Neural progenitor cell (in vitro differentiated cells): ENCODE results near the gene FAM193A. TPM values are rescaled to one million over a fixed set of nuclear protein-coding genes. Genes with fewer than 3 reads are reported as not detected.

ENCODE experiments used
- DNase-seq: peaks from one replicate; pipeline ENCODE4 v3.0.0-alpha.2; 2016; ENCODE audit warnings: low spot score
- H2AFZ ChIP-seq: fragments of 200-600 bp; sonication (generic); replicated peaks from 2 replicates; pipeline ENCODE4 v1.6.1; 2016; ENCODE audit warnings: antibody characterized with exemption
- H3F3A ChIP-seq: fragments of 200-600 bp; sonication (generic); 2 replicates; pipeline ENCODE4 v1.6.1; 2016; ENCODE audit warnings: antibody characterized with exemption, low read depth
- H3K27ac ChIP-seq: fragments of 200-600 bp; sonication (generic); 2 replicates; pipeline ENCODE4 v1.5.1; 2016; ENCODE audit warnings: mild to moderate bottlenecking
- H3K27me3 ChIP-seq: fragments of 200-600 bp; sonication (generic); 2 replicates; pipeline ENCODE4 v1.6.1; 2016; ENCODE audit warnings: mild to moderate bottlenecking, moderate library complexity
- H3K36me3 ChIP-seq: fragments of 200-600 bp; sonication (generic); 2 replicates; pipeline ENCODE4 v1.5.1; 2016
- H3K4me1 ChIP-seq: fragments of 200-600 bp; sonication (generic); 2 replicates; pipeline ENCODE4 v1.6.1; 2016; ENCODE audit warnings: mixed run types
- H3K4me2 ChIP-seq: fragments of 200-600 bp; sonication (generic); 2 replicates; pipeline ENCODE4 v1.6.1; 2016
- H3K4me3 ChIP-seq: fragments of 200-600 bp; sonication (generic); 2 replicates; pipeline ENCODE4 v1.5.1; 2016
- H3K79me2 ChIP-seq: fragments of 200-600 bp; sonication (generic); 2 replicates; pipeline ENCODE4 v1.6.1; 2016; ENCODE audit warnings: low read depth
- H3K9ac ChIP-seq: fragments of 200-600 bp; sonication (generic); 2 replicates; pipeline ENCODE4 v1.6.1; 2016
- H3K9me3 ChIP-seq: fragments of 200-600 bp; sonication (generic); 2 replicates; pipeline ENCODE4 v1.5.1; 2016; ENCODE audit warnings: low read depth
- H4K20me1 ChIP-seq: fragments of 200-600 bp; sonication (generic); 2 replicates; pipeline ENCODE4 v1.6.1; 2016; ENCODE audit warnings: low read depth
- H3K27ac Mint-ChIP-seq: 3 replicates; pipeline ENCODE4 v1.8.0; 2021; ENCODE audit warnings: mixed read lengths
- H3K27me3 Mint-ChIP-seq: 2 replicates; pipeline ENCODE4 v1.8.0; 2022; ENCODE audit warnings: low read depth, mild to moderate bottlenecking, inconsistent platforms, moderate library complexity, mixed read lengths; ENCODE audit not compliant: insufficient read depth
- H3K36me3 Mint-ChIP-seq: 3 replicates; pipeline ENCODE4 v1.8.0; 2021; ENCODE audit warnings: mixed read lengths
- H3K4me1 Mint-ChIP-seq: 3 replicates; pipeline ENCODE4 v1.8.0; 2021; ENCODE audit warnings: mixed read lengths
- H3K4me3 Mint-ChIP-seq: 3 replicates; pipeline ENCODE4 v1.8.0; 2021; ENCODE audit warnings: mild to moderate bottlenecking, moderate library complexity, mixed read lengths
- H3K9me3 Mint-ChIP-seq: 3 replicates; pipeline ENCODE4 v1.8.0; 2020; ENCODE audit warnings: mixed read lengths
- EZH2 ChIP-seq: fragments of 200-600 bp; sonication (generic); IDR thresholded peaks from 2 replicates; pipeline ENCODE4 v1.6.1; 2017; ENCODE audit warnings: antibody characterized with exemption, mild to moderate bottlenecking, moderate library complexity
- EZH2phosphoT487 ChIP-seq: fragments of 200-600 bp; sonication (generic); IDR thresholded peaks from 2 replicates; pipeline ENCODE4 v1.6.1; 2017; ENCODE audit warnings: antibody characterized with exemption
- total RNA-seq: library from RNA; depleted of rRNA; stranded (reverse); fragments of >200 nt; gene quantifications from 2 replicates; pipeline ENCODE4 v1.2.3, GENCODE V29; 2015; ENCODE audit warnings: low replicate concordance
- TF ChIP-seq, protein P1 (sequence below): fragments of 200-600 bp; sonication (generic); IDR thresholded peaks from 2 replicates; pipeline ENCODE4 v1.5.1; 2017; ENCODE audit warnings: antibody characterized with exemption, mild to moderate bottlenecking

Gene FAM193A
- total RNA-seq, 1 donor from 2014 or later: 29.1 TPM

DNA sequence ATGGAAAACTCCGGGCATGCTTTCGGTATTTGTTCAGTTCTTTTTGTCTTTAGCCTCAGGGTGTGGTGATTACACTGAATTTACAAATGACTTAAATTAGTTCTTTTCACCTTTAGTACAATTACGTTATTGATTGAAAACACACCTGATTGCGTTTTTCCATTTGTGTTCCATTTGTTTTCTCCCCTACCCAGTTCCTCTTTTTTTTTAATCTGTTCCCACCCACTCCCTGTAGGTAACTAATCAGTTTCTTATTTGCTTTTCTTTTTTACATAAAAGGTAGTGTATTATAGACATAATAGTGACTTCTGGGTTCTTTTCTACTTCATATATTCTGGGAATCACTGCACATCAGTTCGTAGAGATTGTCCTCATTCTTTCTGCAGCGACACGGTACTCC lies 166.3 kb downstream of the FAM193A start:
- no peaks in the 10 kb centered on the region for H3K4me1 Mint-ChIP-seq
- no peak overlapping the region for H3K4me3 Mint-ChIP-seq
- Histone ChIP-seq H3F3A (no peaks in the 10 kb centered on the region), H3K36me3 (peaks cover 16% of the 10 kb centered on the region), H2AFZ (no peak overlapping the region), H3K9ac (no peak overlapping the region), H3K4me3 (no peak overlapping the region), H3K27ac (no peak overlapping the region), H3K27me3 (no peaks in the 10 kb centered on the region), H3K79me2 (peaks cover 3% of the 10 kb centered on the region), H4K20me1 (no peaks in the 10 kb centered on the region), H3K4me2 (no peak overlapping the region), H3K9me3 (no peaks in the 10 kb centered on the region), H3K4me1 (no peaks in the 10 kb centered on the region)
- H3K27ac Mint-ChIP-seq: no peak overlapping the region
- TF ChIP-seq, protein P1, sequence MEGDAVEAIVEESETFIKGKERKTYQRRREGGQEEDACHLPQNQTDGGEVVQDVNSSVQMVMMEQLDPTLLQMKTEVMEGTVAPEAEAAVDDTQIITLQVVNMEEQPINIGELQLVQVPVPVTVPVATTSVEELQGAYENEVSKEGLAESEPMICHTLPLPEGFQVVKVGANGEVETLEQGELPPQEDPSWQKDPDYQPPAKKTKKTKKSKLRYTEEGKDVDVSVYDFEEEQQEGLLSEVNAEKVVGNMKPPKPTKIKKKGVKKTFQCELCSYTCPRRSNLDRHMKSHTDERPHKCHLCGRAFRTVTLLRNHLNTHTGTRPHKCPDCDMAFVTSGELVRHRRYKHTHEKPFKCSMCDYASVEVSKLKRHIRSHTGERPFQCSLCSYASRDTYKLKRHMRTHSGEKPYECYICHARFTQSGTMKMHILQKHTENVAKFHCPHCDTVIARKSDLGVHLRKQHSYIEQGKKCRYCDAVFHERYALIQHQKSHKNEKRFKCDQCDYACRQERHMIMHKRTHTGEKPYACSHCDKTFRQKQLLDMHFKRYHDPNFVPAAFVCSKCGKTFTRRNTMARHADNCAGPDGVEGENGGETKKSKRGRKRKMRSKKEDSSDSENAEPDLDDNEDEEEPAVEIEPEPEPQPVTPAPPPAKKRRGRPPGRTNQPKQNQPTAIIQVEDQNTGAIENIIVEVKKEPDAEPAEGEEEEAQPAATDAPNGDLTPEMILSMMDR: no peak
- TF ChIP-seq EZH2phosphoT487 (no peak), EZH2 (no peak)
- no peaks in the 10 kb centered on the region for H3K27me3 Mint-ChIP-seq
- peaks cover 29% of the 10 kb centered on the region for H3K36me3 Mint-ChIP-seq
- DNase-seq: no peak
- H3K9me3 Mint-ChIP-seq: no peaks in the 10 kb centered on the region

DNA sequence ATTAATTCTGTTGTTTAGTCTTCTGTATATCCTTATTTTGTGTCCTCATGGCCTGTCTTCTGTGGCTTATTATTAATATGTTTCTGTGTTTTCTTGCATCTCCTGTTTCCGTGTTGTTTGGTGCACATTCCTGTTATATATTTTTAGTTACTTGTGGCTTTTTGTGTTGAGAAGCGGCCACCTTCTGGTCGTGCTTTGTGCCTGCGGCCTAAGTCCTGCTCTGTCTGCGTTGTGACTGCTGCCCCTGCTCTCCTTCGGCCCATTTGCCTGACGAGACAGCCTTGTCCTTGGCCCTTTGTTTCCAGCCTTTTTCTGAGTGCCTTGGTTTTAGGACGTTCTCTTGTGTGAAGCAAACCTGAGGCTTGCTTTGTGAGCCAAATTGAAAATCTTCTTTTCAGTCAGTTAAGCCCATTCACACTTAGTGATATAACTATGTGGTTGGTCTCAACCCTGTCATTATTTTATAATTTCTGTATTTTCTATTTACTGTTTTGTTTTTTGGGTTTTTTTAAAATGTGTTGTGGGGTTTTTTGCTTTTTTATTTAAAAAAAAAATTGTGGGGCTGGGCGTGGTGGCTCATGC lies 175.9 kb downstream of the FAM193A start:
- no peak for TF ChIP-seq EZH2phosphoT487
- TF ChIP-seq, protein P1: peak; percentile 38
- H3K4me3 Mint-ChIP-seq: no peak overlapping the region
- Histone ChIP-seq H2AFZ (no peak overlapping the region), H3K9ac (no peak overlapping the region), H3K36me3 (no peaks in the 10 kb centered on the region), H3K4me1 (no peaks in the 10 kb centered on the region), H3K4me2 (no peak overlapping the region), H3K27me3 (no peaks in the 10 kb centered on the region), H3F3A (no peaks in the 10 kb centered on the region), H4K20me1 (no peaks in the 10 kb centered on the region), H3K4me3 (no peak overlapping the region), H3K9me3 (no peaks in the 10 kb centered on the region), H3K79me2 (peaks cover 24% of the 10 kb centered on the region), H3K27ac (no peak overlapping the region)
- no peaks in the 10 kb centered on the region for H3K4me1 Mint-ChIP-seq
- no peak overlapping the region for H3K27ac Mint-ChIP-seq
- peaks cover 37% of the 10 kb centered on the region for H3K36me3 Mint-ChIP-seq
- H3K27me3 Mint-ChIP-seq: no peaks in the 10 kb centered on the region
- no peaks in the 10 kb centered on the region for H3K9me3 Mint-ChIP-seq
- peak; percentile 33 for DNase-seq

DNA sequence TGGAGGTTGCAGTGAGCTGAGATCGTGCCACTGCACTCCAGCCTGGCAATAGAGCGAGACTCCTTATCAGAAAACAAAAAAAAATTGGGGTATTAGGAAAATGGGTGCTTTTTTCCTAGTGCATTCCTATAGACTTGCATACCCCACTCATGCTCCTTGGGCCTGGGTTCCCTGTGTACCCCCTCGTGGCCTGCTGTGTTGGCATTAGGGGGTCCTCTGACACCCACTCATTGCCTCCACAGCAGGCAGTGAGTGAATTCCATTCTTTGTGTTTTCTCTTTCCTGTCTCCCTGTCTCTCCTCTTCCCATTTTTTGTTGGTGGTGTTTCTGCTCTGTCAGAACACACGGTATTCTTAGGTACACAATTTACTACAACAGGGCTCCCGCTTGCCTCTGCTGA lies 176.9 kb downstream of the FAM193A start:
- H3K4me1 ChIP-seq: no peaks in the 10 kb centered on the region
- no peak overlapping the region for H3K4me2 ChIP-seq
- H3K9me3 ChIP-seq: no peaks in the 10 kb centered on the region
- no peak overlapping the region for H3K27ac ChIP-seq
- H4K20me1 ChIP-seq: no peaks in the 10 kb centered on the region
- no peak overlapping the region for H3K4me3 ChIP-seq
- no peaks in the 10 kb centered on the region for H3F3A ChIP-seq
- no peaks in the 10 kb centered on the region for H3K4me1 Mint-ChIP-seq
- no peak for TF ChIP-seq EZH2
- TF ChIP-seq, protein P1: no peak
- no peak for TF ChIP-seq EZH2phosphoT487
- H3K9me3 Mint-ChIP-seq: no peaks in the 10 kb centered on the region
- H3K4me3 Mint-ChIP-seq: no peak overlapping the region
- H3K27me3 Mint-ChIP-seq: no peaks in the 10 kb centered on the region
- H3K79me2 ChIP-seq: peaks cover 20% of the 10 kb centered on the region
- peaks cover 38% of the 10 kb centered on the region for H3K36me3 Mint-ChIP-seq
- no peak overlapping the region for H2AFZ ChIP-seq
- H3K9ac ChIP-seq: no peak overlapping the region
- H3K27me3 ChIP-seq: no peaks in the 10 kb centered on the region
- DNase-seq: no peak
- H3K27ac Mint-ChIP-seq: no peak overlapping the region
- H3K36me3 ChIP-seq: no peaks in the 10 kb centered on the region
